Stromal cell of bone marrow (primary cell): ENCODE results near the gene TOB1.
"Not testable (repeated sequence)": the region's sequence is repeated elsewhere in the genome, so short reads cannot be mapped to it uniquely, and the experiment has no call there.

Experiments
- DNase-seq: peaks from one replicate; pipeline ENCODE4 v3.0.0-alpha.2; 2012; ENCODE audit warnings: low read depth

TOB1 gene

DNA sequence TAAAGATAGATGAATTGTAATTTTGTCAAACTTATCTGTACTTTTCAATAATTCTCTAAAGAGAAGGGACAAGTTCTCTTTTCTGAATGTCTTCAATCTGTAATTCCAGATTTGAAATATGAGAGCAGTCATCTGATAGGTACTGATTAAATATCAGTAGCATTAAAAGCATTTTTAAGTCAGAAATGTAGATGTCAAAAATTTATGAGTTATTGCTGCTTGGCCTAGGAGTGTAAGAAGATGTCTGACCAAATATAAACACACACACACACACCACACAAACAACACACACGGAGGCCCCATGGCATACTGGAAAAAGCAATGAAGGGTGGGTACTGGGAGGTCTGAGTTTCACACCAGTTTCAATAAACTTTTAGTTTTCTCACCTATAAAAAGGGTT, 2.4 kb upstream of the TOB1 start:
- no peak for DNase-seq

DNA sequence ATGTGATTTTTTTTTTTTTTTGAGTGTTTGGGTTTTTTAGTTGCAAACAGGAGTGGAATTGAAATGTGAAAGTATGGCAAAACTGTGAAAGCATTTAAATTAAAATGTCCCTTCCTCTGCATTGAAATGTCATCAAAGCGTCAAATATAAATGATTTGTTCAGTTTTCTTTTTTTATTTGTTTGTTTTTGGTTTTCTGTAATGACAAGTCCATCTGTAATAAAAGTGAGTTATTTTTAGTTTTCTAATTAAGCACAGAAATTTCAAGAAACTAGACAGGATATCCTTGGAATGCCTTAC, 1.9 kb upstream of the TOB1 start:
- no peak for DNase-seq

DNA sequence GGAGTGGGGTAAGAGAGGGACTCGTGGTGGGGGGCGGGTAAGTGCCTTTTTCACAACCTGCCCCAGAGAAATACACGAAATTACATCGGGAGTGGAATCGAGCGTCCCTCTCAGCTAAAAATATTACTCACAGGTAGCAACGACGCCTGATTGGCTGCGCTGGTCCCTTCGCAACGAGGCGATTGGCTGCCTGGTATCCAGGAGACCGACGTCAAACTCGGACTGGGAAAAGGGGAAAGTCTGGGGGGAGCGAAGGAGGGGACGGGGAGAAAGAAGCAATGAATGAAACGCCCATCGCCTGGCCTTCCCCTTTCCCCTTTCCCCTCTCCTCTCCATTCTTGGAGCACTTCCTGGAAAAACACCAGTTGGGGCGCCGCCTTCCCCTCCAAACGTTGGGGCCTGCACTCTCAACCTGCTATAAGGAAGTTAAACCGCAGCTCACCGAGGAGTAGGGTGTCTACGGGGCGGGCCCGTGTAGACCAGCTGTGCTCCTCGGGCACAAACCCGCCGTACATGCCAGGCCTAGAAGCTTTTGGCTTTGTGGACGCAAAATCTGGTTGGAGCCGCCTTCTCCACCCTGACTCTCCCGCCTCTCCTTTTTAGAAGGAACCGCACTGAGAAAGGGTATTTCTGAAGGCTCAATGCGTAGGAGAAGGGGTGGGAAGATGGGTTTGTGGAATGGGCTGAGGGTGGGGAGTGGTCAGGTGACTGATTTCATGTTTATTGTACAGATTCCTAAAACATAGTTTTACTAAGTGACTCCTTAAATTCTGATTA, 1.4 kb upstream of the TOB1 start:
- DNase-seq, result peak; percentile 95

DNA sequence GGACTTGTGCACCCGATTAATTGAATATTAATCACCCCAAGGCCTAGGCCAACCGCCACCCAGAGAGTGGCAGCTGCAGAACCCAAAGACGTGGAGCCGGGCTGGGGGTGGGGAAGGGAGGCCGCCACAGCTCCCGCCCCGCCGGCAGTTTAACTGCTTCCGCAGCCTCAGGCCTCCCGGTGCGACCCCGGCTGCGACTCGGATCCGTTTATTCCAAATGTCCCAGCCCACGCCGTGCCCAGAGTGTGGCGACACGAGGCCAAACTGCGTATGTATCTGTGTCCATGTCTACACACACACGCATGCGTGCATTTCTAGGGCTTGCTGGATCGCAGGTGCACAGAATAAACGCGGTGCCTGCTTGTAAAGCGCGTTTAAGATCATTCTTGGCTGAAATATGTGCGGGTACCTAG, 802 bp upstream of the TOB1 start:
- DNase-seq, result no peak

DNA sequence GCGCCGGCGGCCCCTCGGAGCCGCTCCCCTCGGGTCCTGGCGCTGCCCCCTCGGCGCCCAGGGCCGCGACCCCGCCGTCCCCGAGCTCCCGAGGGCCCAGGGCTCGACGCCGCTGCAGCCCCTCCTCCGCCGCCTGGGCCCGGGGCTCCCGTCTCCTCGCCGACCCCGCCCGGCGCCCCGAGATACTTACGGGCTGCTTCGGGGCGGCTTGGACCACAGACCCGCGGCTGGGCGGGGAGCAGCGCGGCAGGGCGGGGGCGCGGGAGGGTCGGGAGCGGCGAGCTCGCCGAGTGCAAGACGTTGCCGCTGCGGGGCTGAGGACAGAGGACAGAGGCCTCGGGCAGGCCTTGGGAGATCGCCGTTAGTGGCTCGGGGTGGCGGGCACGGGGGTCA, 290 bp downstream of the TOB1 start:
- no peak for DNase-seq

DNA sequence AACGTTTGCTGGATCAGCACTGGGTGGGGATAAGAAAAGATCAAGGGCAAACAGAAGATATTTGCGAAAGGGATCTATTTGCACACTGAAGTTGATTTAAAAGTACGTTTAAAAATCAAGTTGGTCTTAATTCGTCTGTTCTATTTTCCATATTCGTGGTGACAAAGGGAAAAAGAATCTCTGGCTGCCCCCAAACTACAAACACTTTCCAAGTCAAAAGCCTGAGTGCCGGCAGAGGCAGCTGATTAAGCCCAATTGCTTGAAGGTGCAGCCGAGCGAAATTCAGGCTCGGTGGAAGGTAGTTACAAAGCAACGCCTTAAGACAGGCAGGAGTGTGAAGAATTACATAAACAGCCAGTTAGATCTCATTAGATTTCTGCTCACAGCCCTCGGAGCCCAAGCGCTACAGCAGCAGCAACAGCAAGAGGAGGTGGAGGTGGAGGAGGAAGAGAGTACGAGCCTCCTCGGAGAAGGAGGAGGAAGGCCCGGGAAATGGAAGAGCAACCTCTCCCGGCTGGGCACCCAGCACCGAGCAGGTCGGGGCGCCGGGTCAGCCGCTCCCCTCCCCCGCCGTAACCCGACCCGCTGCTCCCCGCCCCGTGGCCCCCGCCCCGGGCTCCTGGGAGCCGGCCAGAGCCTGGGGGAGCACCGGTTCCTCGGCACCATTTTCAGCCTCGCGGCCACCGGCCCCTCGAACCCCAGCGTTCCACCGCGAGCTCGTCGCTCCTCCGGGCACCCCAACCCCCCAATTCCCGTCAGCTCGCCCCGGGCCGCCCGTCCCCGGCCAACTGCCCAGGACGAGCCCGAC, 890 bp downstream of the TOB1 start:
- no peak for DNase-seq

DNA sequence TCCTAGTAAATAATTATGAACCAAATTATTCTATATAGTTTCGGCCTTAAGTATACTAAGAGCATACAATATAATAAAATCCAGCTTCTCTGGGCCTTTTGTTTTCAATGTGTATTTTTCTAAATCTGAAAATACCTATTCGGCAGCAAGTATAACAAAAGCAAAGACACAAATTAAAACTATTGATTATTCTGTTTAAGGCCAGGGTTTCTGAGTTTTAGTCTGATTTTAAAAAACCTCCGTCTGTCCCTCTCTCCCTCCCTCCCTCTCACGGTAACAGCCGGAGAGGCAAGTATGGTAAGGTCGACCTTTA, 1.5 kb downstream of the TOB1 start:
- DNase-seq, result no peak

DNA sequence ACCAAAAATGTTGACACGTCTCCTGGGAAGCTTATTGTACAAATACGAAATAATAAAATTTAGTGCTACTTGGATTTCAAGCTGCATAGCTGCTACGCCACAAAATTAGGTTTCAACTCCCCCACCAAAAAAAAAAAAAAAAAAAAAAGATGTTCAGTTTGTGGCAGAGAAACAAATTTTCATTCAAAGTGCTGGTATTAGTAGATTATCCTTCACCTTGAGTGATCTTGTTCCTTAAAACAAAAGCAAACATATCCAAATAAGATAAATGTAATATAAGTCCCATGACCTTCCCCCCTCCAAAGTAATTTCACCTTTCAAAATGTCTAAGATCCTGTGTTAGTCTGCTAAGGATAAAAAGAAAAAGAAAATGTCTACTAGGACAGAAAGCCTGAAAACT, 2.2 kb downstream of the TOB1 start:
- DNase-seq, result no peak

DNA sequence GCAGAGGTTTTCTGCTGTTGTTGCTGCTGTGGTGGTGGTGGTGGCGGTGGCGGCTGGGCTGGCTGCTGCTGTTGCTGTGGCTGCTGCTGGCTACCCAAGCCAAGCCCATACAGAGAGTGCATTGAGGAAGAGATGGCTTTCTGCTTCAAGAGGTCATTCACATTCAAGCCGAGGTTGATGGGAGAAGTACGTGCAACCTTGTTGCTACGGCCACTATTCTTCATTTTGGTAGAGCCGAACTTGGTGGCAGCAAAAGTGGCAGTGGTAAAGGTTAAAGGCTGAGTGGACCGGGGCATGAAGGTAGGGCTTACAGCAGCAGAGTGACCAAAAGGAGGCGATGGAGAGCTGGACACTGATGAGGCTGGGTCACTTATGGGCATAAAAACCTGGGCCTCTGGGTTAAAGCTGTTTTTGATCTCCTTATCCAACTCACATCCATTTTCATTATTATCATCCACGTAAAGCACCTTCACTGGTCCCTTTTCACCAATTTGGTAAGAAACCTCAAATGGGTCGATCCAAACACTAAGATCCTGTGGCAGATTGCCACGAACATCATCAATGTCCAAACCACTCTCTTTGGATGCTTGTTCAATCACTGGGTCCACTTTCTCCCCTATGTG, 2.8 kb downstream of the TOB1 start:
- no peak for DNase-seq

DNA sequence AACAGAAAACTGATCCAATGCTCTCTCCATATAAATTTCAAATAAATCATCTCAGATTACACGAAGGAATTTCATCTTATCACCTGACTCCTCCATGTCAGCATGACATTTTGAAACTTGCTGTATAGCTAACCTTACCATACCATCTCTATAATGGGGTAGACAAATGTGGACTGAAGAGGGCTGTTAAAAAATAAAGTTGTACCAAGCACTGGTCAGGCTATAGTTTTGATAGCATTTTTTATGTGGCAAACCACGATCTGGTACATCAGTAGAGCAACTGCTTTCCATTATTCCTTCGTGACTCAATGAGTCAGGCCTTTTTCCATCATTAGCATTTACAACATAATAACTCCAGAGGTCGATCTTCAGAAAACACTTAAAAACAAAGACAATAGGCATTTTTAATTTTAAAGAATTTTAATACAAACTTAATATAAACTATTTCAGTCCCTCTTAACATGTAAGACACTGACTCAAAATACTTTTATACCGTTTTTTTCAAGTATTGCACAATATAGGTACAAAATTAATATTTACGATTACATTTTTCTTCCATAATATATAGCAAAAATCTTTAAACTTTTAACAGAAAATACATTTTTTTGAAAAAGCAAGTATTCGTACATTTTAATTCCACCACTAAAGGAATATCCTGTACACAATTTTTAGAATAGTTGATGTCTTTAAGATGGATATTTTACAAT, 4.2 kb downstream of the TOB1 start:
- DNase-seq, result no peak

DNA sequence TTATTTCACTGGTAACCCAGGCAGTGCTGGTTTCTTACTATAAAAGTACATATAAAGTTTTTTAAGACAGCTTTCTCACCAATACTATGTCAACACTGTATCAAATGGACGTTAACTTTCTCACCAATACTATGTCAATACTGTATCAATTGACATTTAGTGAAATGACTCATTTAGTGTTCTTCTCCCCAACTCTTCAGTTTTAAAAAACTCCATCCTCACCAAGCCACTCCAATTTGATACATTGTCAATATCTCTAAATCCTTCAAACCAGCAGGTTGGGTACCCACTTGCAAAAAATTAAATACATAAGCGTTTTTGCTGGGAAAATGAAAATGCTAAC, 4.8 kb downstream of the TOB1 start:
- DNase-seq, result no peak

DNA sequence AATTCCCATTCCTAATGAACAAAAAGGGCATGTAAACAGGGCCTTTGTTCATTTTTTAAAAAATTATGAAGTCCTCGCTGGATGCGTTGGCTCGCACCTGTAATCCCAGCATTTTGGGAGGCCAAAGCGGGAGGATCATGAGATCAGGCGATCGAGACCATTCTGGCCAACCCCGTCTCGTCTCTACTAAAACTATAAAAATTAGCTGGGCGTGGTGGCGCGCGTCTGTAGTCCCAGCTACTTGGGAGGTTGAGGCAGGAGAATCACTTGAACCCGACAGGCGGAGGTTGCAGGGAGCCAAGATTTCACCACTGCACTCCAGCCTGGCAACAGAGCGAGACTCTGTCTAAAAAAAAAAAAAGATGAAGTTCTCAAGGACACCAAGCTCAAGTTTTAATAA, 6.4 kb downstream of the TOB1 start:
- not testable (repeated sequence) for DNase-seq

DNA sequence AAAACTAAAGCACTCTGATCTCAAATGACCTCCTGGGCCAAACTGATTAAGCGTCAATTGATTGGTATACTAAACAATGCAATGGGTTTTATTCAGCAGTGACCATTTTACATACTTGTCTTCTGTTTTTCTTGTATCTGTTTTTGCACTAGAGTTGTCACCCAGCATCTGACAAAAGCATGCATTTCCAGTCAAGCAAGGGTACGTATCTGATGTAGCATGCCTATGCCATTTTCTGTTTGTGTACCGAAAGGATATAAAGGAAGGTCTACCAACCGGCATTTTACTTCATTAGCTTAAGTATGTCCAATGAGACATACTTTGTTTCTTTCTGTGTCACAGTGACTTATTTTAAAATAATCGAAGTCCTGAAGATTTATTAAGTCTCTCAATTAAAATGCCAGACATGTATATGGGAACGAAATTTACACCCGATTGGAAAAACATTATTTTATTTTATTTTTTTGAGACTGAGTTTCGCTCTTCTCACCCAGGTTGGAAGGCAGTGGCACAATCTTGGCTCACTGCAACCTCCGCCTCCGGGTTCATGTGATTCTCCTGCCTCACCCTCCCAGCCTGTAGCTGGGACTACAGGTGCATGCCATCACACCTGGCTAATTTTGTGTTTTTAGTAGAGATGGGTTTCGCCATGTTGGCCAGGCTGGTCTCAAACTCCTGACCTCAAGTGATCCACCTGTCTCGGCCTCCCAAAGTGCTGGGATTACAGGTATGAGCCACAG, 7.5 kb downstream of the TOB1 start:
- DNase-seq, result no peak

DNA sequence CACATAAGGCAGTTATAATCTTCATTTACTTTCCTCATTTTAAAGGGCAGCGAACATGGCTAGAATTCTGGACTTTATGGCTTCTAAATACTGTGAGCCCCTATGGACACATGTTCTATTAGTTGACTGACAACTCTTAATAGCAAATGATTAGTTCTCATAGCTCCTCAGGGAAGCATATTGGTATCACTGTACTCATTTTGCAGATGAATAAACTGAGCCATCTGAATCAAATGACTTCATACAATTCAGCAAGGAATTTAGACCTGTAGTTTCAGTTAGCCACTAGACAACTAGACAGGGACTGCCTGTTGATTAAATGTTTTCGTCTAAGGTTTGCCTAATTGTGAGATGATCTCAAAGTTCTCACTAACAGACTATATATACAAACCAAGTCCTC, 9.7 kb downstream of the TOB1 start:
- DNase-seq, result no peak

DNA sequence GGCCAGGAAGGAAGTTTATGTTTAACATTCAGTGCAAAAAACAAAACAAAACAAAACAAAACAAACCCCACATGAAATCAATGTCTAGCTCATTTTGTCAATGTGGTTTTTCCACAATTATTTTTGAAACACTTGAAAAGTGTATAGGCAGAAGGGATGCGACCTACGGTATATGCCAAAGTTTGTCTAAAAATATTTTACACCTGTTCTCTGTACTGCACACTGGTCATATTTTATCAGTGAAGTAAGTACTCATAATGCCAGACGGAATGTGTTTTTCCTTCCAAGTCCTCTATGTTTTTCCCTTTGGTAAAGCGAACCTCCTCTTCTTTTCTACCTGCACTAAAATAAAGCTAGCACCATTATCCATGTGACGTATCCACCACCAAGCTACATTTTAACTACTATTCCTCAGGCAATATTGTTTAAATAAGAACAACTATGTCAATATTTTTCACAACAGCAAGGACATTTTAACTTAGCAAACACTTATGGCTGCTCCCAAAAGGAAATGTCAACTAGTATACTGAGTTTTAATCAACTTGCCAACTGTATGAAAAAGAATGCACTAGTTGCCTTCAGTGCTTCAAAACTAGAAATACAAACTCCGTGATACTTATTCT, 10.3 kb downstream of the TOB1 start:
- no peak for DNase-seq

DNA sequence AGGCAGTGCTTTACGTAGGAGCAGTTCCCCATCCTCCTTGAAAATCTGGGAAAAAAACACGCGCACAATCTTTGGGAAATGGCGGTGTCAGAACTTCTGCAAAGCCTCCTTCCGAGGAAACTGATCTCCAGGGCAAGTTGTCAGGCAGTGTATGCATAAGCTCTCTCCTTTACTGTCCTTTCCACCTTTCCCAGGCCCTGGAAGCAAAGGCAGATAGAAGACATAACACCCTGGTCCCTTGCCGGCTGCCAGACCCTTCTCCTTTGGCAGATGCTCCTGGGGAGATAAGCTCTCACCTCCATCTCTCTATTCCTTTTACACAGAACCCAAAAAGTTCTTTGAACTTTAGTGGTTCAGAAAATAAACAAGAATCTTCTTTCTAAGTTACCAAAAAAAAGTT, 12.4 kb downstream of the TOB1 start:
- DNase-seq, result no peak

DNA sequence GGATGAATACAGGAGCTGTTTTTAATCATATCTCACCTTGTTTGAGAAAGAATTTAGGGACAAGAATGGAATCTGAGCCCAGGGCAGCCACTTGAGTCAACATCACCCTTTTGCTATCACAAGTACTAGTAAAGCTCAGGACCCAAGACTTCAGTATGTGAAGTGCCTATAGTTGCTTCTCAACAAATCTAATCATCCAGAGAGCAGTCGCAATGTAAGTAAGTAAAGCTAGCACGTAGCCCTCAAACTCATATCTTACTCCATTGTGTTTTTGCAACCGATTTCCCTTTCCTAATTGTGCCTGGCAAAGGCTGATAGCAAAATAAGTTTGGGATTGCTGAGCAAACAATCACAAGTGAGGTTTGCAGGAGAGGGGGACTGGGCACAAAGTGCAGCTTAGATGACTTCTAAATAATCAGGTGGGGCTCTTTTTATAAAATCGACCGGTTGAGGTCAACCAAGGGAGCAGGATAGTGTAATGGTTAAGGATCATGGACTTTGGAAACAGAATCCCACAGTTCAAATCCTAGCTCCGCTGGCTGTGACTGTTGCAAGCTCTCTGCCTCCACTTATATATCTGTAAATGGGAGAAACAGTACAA, 13.0 kb downstream of the TOB1 start:
- DNase-seq, result no peak

DNA sequence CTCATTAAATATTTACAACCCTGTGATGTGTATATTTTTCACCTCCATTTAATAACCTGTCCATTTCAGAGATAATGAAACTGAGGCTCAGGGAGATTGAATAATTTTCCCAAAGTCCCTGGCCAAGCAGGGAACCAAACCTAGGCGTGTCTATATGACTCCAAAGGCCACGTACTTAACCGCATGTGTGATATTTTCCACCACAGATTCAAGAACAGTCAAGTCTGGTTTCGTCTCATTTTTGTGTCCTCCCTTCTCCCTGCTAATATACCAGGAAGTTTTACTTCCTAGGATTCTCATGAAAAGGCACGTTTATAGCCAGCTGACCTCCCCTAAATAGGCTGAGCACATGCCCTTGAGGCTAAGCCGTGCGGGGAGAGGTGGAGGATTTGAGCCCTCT, 15.5 kb downstream of the TOB1 start:
- DNase-seq, result no peak

DNA sequence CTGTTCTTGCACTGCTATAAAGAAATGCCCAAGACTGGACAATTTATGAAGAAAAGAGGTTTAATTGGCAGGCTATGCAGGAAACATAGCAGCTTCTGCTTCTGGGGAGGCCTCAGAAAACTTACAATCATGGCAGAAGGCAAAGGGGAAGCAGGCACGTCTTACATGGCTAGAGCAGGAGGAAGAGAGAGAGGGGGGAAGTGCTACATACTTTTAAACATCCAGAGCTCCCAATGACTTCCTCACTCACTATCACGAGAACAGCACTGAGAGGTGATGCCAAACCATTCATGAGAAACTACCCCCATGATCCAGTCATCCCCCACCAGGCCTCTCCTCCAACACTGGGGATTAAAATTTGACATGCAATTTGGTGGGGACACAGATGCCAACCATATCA, 17.4 kb downstream of the TOB1 start:
- DNase-seq, result no peak

DNA sequence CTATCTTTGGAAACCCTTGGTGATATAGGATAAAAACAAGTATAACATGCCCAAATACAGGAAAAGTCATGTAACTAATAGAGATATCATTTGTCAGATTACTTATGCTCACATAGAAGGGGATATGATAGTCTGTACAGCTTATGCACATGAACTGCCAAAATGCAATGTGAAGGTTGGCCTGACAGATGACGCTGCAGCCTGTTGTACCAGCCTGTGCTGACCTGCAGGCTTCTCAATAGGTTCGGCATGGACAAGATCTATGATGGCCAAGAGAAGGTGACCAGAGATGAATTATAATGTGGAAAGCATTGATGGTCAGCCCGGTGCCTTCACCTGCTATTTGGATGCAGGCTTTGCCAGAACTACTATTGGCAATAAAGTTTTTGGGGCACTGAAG, 18.1 kb downstream of the TOB1 start:
- no peak for DNase-seq

DNA sequence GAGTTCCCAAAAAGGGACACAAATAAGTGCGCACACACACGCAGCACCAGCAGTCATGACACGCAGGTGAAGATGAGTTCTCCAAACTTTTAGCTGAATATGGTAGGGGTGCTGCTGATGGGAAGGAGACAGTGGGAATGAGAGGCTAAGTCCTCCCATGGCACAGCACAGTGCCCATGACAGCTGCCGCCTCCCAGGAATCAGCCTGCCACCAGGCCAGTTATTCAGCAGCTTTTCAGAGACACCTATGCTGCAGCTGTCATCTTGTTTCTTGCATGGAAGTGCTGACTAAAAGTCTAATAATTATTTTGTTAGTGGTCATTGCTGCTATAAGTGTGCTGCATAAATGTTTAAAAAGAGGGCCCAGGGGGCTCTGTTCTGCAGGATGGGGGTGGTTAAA, 18.6 kb downstream of the TOB1 start:
- DNase-seq, result no peak
